Liver (tissue), 9 donors: ENCODE results near the gene RETREG3. TPM values are rescaled to one million over a fixed set of nuclear protein-coding genes. Genes with fewer than 3 reads are reported as not detected.
"Not testable (repeated sequence)": the region's sequence is repeated elsewhere in the genome, so short reads cannot be mapped to it uniquely, and the experiment has no call there.

Experiments used
- DNase-seq: peaks from one replicate; pipeline ENCODE4 v3.0.0-alpha.2; 2017; ENCODE audit warnings: low spot score
- H3K27ac ChIP-seq, 2 donors: one replicate each; pipeline ENCODE4 v1.7.0; 2013; ENCODE audit warnings: inconsistent platforms in 2 of 2, low read length in 2 of 2, control low read depth in 1 of 2, low read depth in 1 of 2, mild to moderate bottlenecking in 1 of 2
- H3K27me3 ChIP-seq, 4 donors: one replicate each; pipeline versions ENCODE4 v1.6.1 to v1.7.0; 2013; ENCODE audit warnings: low read length in 3 of 4, inconsistent platforms in 1 of 4, mild to moderate bottlenecking in 1 of 4, moderate library complexity in 1 of 4; ENCODE audit not compliant: control insufficient read depth in 4 of 4, insufficient read depth in 4 of 4
- H3K36me3 ChIP-seq, 4 donors: one replicate each; pipeline versions ENCODE4 v1.6.1 to v1.7.0; 2013; ENCODE audit warnings: low read length in 3 of 4, mild to moderate bottlenecking in 3 of 4, low read depth in 1 of 4, moderate library complexity in 1 of 4; ENCODE audit not compliant: control insufficient read depth in 4 of 4, insufficient read depth in 3 of 4
- H3K4me1 ChIP-seq, 4 donors: one replicate each; pipeline versions ENCODE4 v1.6.1 to v1.7.0; 2013; ENCODE audit warnings: low read length in 3 of 4, mild to moderate bottlenecking in 3 of 4, moderate library complexity in 1 of 4; ENCODE audit not compliant: control insufficient read depth in 4 of 4, insufficient read depth in 4 of 4
- H3K4me3 ChIP-seq, 3 donors: one replicate each; pipeline versions ENCODE4 v1.6.1 to v1.7.0; 2013; ENCODE audit warnings: low read length in 3 of 3, control low read depth in 1 of 3, low read depth in 1 of 3, mild to moderate bottlenecking in 1 of 3
- H3K9ac ChIP-seq, 2 donors: one replicate each; pipeline ENCODE4 v1.7.0; 2013; ENCODE audit warnings: low read length in 2 of 2, mild to moderate bottlenecking in 2 of 2, moderate library complexity in 2 of 2, control low read depth in 1 of 2, low read depth in 1 of 2
- H3K9me3 ChIP-seq, 4 donors: one replicate each; pipeline versions ENCODE4 v1.6.1 to v1.7.0; 2013; ENCODE audit warnings: low read length in 3 of 4; ENCODE audit not compliant: control insufficient read depth in 4 of 4
- EGR1 ChIP-seq, 2 donors: IDR thresholded peaks; 2 replicates each; pipeline ENCODE4 v1.6.1; 2016 to 2018; ENCODE audit warnings: antibody characterized with exemption in 2 of 2, low read depth in 2 of 2
- FOXA1 ChIP-seq: IDR thresholded peaks from 2 replicates; pipeline ENCODE4 v1.6.1; 2016; ENCODE audit warnings: antibody characterized with exemption
- FOXA2 ChIP-seq: IDR thresholded peaks from 2 replicates; pipeline ENCODE4 v1.6.1; 2016; ENCODE audit warnings: antibody characterized with exemption
- GABPA ChIP-seq, 2 donors: IDR thresholded peaks in 1 of 2; conservative IDR thresholded peaks in 1 of 2; 2 replicates each; pipeline ENCODE4 v1.6.1; 2016; ENCODE audit warnings: antibody characterized with exemption in 2 of 2, mild to moderate bottlenecking in 1 of 2, moderate library complexity in 1 of 2
- HNF4G ChIP-seq: IDR thresholded peaks from 2 replicates; pipeline ENCODE4 v1.6.1; 2016; ENCODE audit warnings: antibody characterized with exemption
- JUND ChIP-seq, 2 donors: IDR thresholded peaks; 2 replicates each; pipeline ENCODE4 v1.6.1; 2016; ENCODE audit warnings: antibody characterized with exemption in 2 of 2
- MAX ChIP-seq: IDR thresholded peaks from 2 replicates; pipeline ENCODE4 v1.6.1; 2016; ENCODE audit warnings: antibody characterized with exemption
- NR2F2 ChIP-seq: IDR thresholded peaks from 2 replicates; pipeline ENCODE4 v1.6.1; 2016; ENCODE audit warnings: antibody characterized with exemption
- RAD21 ChIP-seq, 2 donors: IDR thresholded peaks; 2 replicates each; pipeline ENCODE4 v1.6.1; 2016; ENCODE audit warnings: antibody characterized with exemption in 2 of 2, mild to moderate bottlenecking in 2 of 2
- REST ChIP-seq: IDR thresholded peaks from 2 replicates; pipeline ENCODE4 v1.6.1; 2016; ENCODE audit warnings: antibody characterized with exemption, mild to moderate bottlenecking
- RXRA ChIP-seq, 2 donors: IDR thresholded peaks; 2 replicates each; pipeline ENCODE4 v1.6.1; 2017 to 2018; ENCODE audit warnings: antibody characterized with exemption in 2 of 2, mild to moderate bottlenecking in 1 of 2
- SP1 ChIP-seq: IDR thresholded peaks from 2 replicates; pipeline ENCODE4 v1.6.1; 2018; ENCODE audit warnings: antibody characterized with exemption, mild to moderate bottlenecking
- TAF1 ChIP-seq: conservative IDR thresholded peaks from 2 replicates; pipeline ENCODE4 v1.6.1; 2016; ENCODE audit warnings: antibody characterized with exemption, mild to moderate bottlenecking
- YY1 ChIP-seq: IDR thresholded peaks from 2 replicates; pipeline ENCODE4 v1.6.1; 2016; ENCODE audit warnings: antibody characterized with exemption, mild to moderate bottlenecking
- WGBS: extraction: QIAGEN DNeasy Blood & Tissue Kit; methylation state at CpG from one replicate; pipeline ENCODE4 v1.1.7; 2013; 5-methylcytosine and 5-hydroxymethylcytosine counted together
- polyA plus RNA-seq, 2 donors: library from polyadenylated mRNA; stranded (reverse) in 1 of 2; unstranded in 1 of 2; fragments of 200-250 nt in 1 of 2; fragments of >200 nt in 1 of 2; fragmentation: Nextera tagmentation in 1 of 2; extraction: Ambion mirVana in 1 of 2; gene quantifications; one replicate each; pipeline versions ENCODE4 v1.2.1 to v1.2.3, GENCODE V29; 2013 to 2015
- total RNA-seq, 2 donors: library from RNA; depleted of rRNA; stranded (reverse); fragments of >200 nt; gene quantifications; one replicate each; pipeline ENCODE4 v1.2.3, GENCODE V29; 2014
- TF ChIP-seq, protein P1 (sequence below): IDR thresholded peaks from 2 replicates; pipeline ENCODE4 v1.6.1; 2016; ENCODE audit warnings: antibody characterized with exemption
- TF ChIP-seq, protein P2 (sequence below): IDR thresholded peaks from 2 replicates; pipeline ENCODE4 v1.6.1; 2016; ENCODE audit warnings: antibody characterized with exemption
- TF ChIP-seq, protein P3 (sequence below): fragments of 150-350 bp; IDR thresholded peaks from 2 replicates; pipeline ENCODE4 v1.5.1; 2017; ENCODE audit warnings: improper control_type of control experiment, low read depth, low read length; ENCODE audit not compliant: missing input control
- donor health status: healthy.
- donor health status: healthy.
- donor health status: healthy.
- donor health status: healthy.
- donor health status: healthy.

RETREG3 gene
- total and polyA plus RNA-seq, 4 donors: 9.0 to 44.3 (median 26.6) TPM

- no peak overlapping the region for H3K4me3 ChIP-seq
- no peaks in the 10 kb centered on the region for H3K36me3 ChIP-seq
- WGBS: 89% methylated on average over 6 of the region's 6 CpGs
- H3K27me3 ChIP-seq: no peaks in the 10 kb centered on the region
- no peaks in the 10 kb centered on the region for H3K9me3 ChIP-seq
- no peak overlapping the region for H3K9ac ChIP-seq
- H3K27ac ChIP-seq: no peak overlapping the region
- TF ChIP-seq HNF4G (no peak), FOXA1 (no peak), FOXA2 (no peak), TAF1 (no peak), YY1 (no peak), SP1 (no peak), MAX (no peak), EGR1 (IDR thresholded peaks at IDR 0.05; ENCODE audit: low read depth in 2 of 2) (no peak), JUND (IDR thresholded peaks at IDR 0.05) (no peak), RXRA (IDR thresholded peaks at IDR 0.05) (no peak), GABPA (IDR thresholded peaks at IDR 0.05 in 1 of 2, conservative IDR thresholded peaks at IDR 0.05 in 1 of 2) (no peak), NR2F2 (no peak)
- TF ChIP-seq, protein P1, sequence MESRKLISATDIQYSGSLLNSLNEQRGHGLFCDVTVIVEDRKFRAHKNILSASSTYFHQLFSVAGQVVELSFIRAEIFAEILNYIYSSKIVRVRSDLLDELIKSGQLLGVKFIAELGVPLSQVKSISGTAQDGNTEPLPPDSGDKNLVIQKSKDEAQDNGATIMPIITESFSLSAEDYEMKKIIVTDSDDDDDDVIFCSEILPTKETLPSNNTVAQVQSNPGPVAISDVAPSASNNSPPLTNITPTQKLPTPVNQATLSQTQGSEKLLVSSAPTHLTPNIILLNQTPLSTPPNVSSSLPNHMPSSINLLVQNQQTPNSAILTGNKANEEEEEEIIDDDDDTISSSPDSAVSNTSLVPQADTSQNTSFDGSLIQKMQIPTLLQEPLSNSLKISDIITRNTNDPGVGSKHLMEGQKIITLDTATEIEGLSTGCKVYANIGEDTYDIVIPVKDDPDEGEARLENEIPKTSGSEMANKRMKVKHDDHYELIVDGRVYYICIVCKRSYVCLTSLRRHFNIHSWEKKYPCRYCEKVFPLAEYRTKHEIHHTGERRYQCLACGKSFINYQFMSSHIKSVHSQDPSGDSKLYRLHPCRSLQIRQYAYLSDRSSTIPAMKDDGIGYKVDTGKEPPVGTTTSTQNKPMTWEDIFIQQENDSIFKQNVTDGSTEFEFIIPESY: no peak
- TF ChIP-seq, protein P2, sequence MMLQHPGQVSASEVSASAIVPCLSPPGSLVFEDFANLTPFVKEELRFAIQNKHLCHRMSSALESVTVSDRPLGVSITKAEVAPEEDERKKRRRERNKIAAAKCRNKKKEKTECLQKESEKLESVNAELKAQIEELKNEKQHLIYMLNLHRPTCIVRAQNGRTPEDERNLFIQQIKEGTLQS: no peak
- DNase-seq: no peak
- H3K4me1 ChIP-seq: peaks cover 4 to 34% (median 25%) of the 10 kb centered on the region in 4 donors
Measured at GRCh38 chr17:42559075-42559474, 50.1 kb downstream of the RETREG3 start.

DNA sequence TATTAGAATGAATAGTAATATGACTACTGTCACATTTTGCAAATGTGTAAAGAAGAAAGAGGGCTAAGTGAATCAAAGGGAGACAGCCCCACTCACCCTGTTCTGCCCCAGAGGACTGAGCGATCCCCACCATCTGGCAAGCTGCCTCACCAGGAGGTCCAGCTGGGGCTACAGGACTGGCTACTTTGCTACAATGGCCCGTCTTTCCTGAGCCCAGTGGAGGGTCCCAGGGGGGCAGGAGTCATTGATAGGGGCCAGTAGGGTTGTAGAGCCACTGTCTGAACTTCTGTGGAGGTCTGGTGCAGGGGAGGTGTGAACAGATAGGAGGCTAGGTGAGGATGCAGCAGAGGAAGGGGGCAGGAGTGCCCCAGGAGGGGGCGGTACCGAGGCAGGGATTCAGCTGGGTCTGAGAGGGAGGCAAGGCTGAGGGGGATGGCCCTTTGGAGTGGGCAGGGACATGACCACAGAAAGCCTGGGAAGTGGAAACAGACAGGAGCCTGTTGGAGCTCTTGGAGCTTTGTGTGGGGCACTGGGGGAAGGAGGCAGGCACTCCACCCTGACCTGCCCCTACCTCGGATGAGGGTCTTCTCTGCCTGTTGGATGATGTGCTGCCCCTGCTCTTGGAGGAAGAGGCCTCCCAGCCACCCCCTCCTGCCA is 53.1 kb downstream of the RETREG3 start:
- H3K9ac ChIP-seq: not testable (repeated sequence)

DNA sequence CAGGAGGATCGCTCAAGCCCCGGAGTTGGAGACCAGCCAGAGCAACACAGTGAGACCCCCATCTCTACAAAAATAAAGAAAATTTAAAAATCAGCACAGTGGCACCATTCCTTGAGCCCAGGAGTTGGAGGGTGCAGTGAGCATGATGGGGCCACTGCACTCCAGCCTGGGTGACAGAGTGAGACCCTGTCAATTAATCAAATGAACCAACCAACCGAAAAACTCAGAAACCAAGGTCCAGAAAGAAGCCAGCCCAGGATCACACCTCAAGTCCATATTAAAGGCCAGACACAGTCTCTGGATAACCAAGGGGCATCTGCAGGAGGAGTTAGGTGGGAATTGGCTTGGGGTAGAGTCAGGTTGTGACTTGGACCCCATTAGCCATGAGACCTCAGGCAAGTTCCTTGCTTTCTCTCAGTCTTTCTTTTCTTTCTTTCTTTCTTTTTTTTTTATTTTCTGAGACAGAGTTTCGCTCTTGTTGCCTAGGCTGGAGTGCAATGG is 54.0 kb downstream of the RETREG3 start:
- Histone ChIP-seq H3K27ac (peak overlapping the region; percentile 88 to 93), H3K4me1 (peaks cover 0 to 20% (median 11%) of the 10 kb centered on the region in 4 donors)
- 27% methylated on average over 4 of the region's 4 CpGs for WGBS
- TF ChIP-seq RAD21 (IDR thresholded peaks at IDR 0.05) (no peak), MAX (no peak), EGR1 (IDR thresholded peaks at IDR 0.05; ENCODE audit: low read depth in 2 of 2) (no peak), GABPA (IDR thresholded peaks at IDR 0.05 in 1 of 2, conservative IDR thresholded peaks at IDR 0.05 in 1 of 2) (no peak), REST (no peak), TAF1 (no peak), FOXA1 (no peak), SP1 (no peak), JUND (IDR thresholded peaks at IDR 0.05) (no peak)
- TF ChIP-seq, protein P3, sequence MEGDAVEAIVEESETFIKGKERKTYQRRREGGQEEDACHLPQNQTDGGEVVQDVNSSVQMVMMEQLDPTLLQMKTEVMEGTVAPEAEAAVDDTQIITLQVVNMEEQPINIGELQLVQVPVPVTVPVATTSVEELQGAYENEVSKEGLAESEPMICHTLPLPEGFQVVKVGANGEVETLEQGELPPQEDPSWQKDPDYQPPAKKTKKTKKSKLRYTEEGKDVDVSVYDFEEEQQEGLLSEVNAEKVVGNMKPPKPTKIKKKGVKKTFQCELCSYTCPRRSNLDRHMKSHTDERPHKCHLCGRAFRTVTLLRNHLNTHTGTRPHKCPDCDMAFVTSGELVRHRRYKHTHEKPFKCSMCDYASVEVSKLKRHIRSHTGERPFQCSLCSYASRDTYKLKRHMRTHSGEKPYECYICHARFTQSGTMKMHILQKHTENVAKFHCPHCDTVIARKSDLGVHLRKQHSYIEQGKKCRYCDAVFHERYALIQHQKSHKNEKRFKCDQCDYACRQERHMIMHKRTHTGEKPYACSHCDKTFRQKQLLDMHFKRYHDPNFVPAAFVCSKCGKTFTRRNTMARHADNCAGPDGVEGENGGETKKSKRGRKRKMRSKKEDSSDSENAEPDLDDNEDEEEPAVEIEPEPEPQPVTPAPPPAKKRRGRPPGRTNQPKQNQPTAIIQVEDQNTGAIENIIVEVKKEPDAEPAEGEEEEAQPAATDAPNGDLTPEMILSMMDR: no peak
- TF ChIP-seq, protein P1: no peak

More for the DNA sequence above, 53.1 kb downstream of the RETREG3 start:
- H3K4me1 ChIP-seq: peaks cover 0 to 20% (median 11%) of the 10 kb centered on the region in 4 donors
- H3K36me3 ChIP-seq, DNase-seq, H3K9me3 ChIP-seq, H3K27me3 ChIP-seq, H3K27ac ChIP-seq, H3K4me3 ChIP-seq: not testable (repeated sequence)
- 72% methylated on average over 5 of the region's 5 CpGs for WGBS

More for the DNA sequence above, 54.0 kb downstream of the RETREG3 start:
- Histone ChIP-seq H3K36me3 (no peaks in the 10 kb centered on the region), H3K4me3 (peak overlapping the region; percentile 71 to 85 (median 71)), H3K9ac (peak overlapping the region; percentile 80 to 90), H3K9me3 (no peaks in the 10 kb centered on the region), H3K27me3 (no peaks in the 10 kb centered on the region)
- no peak for DNase-seq
